ENCODE measurements around the gene SZT2. TPM values are rescaled to one million over a fixed set of nuclear protein-coding genes. Genes with fewer than 3 reads are reported as not detected.

The SZT2 gene
- total RNA-seq, 2 donors from 2014 or later, result 34.8 to 50.5 TPM

DNA sequence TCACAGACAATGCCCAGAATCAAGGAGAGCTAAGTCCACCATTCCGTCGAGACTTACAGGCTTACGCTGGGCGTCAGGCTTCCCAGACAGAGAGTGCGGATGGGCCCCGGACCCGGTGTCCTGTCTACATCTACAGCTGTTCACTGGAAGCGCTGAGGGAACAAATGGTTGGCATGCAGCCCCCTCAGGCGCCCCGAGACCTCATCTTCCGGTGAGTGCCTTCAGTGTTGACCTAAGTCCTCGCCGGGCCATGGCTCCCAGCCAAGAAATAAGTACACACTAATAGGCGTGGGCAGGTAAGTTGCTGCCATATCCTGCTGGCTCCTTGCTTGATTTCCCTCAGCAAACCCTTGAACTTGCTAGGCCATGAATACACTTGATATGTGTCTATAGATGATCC is 37.8 kb downstream of the SZT2 start:
- H3K36me3 ChIP-seq, result peaks cover 60% of the 10 kb centered on the region
- no peaks in the 10 kb centered on the region for H3K4me1 ChIP-seq
- TF ChIP-seq, protein P1, sequence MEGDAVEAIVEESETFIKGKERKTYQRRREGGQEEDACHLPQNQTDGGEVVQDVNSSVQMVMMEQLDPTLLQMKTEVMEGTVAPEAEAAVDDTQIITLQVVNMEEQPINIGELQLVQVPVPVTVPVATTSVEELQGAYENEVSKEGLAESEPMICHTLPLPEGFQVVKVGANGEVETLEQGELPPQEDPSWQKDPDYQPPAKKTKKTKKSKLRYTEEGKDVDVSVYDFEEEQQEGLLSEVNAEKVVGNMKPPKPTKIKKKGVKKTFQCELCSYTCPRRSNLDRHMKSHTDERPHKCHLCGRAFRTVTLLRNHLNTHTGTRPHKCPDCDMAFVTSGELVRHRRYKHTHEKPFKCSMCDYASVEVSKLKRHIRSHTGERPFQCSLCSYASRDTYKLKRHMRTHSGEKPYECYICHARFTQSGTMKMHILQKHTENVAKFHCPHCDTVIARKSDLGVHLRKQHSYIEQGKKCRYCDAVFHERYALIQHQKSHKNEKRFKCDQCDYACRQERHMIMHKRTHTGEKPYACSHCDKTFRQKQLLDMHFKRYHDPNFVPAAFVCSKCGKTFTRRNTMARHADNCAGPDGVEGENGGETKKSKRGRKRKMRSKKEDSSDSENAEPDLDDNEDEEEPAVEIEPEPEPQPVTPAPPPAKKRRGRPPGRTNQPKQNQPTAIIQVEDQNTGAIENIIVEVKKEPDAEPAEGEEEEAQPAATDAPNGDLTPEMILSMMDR (IDR thresholded peaks at IDR 0.05), result no peak
- DNase-seq, result no peak
- intact Hi-C loops (cut with DNase I), result no loop called here
- H3K4me3 ChIP-seq, result no peak overlapping the region
- no peaks in the 10 kb centered on the region for H3K27me3 ChIP-seq
- no peak overlapping the region for H3K27ac ChIP-seq
- H3K9me3 ChIP-seq, result no peaks in the 10 kb centered on the region
- no peak overlapping the region for H3K9ac ChIP-seq (ENCODE audit: low read depth in 2 of 2, low read length in 2 of 2)

DNA sequence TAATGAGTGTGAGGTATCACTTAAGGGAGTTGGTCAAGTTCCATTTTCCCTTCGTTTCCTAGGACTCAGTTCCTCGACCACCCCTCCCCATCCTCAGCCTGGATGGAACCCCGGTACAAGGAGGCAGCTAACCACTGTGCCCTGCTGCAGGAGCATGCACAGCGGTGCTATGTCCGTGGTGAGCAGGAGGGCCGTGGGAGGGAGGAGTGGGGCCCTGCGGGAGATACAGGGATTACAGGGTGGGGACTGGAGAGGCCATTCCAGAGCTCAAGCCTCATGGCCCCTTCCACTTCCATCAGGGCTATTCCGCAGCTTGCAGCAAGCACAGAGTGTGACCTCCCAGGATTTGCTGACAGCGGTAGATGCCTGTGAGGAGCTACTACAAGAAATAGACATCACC is 38.2 kb downstream of the SZT2 start:
- Histone ChIP-seq H3K4me1 (no peaks in the 10 kb centered on the region), H3K9ac (ENCODE audit: low read depth in 2 of 2, low read length in 2 of 2) (no peak overlapping the region), H3K27ac (no peak overlapping the region), H3K27me3 (no peaks in the 10 kb centered on the region), H3K9me3 (no peaks in the 10 kb centered on the region), H3K4me3 (no peak overlapping the region), H3K36me3 (peaks cover 60% of the 10 kb centered on the region)
- TF ChIP-seq, protein P1 (IDR thresholded peaks at IDR 0.05), result no peak
- intact Hi-C loops (cut with DNase I), result no loop called here
- no peak for DNase-seq

DNA sequence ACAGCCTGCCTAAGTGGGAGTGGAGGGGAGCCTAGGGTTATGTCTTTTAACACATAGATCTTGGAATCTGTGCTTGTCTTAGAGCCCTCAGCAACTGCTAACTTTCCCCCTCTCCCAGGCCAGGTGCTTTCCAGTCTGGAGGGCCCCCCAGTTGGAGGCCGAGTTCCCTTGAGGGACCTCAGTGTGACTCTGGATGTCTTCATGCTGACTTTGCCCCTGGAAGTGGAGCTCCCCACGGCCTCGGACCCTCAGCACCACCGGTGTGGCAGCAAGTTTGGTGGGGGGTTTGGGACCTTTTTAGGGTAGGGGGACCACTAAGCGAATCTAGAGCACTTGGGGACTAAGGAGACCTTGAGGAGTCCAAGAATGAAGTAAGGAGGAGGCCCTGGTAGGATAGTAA is 41.1 kb downstream of the SZT2 start:
- Histone ChIP-seq H3K4me3 (no peak overlapping the region), H3K27ac (no peak overlapping the region), H3K9ac (ENCODE audit: low read depth in 2 of 2, low read length in 2 of 2) (no peak overlapping the region), H3K36me3 (peaks cover 44% of the 10 kb centered on the region), H3K9me3 (no peaks in the 10 kb centered on the region), H3K4me1 (no peaks in the 10 kb centered on the region), H3K27me3 (no peaks in the 10 kb centered on the region)
- no peak for DNase-seq
- TF ChIP-seq, protein P1 (IDR thresholded peaks at IDR 0.05), result no peak
- intact Hi-C loops (cut with DNase I), result no loop called here

DNA sequence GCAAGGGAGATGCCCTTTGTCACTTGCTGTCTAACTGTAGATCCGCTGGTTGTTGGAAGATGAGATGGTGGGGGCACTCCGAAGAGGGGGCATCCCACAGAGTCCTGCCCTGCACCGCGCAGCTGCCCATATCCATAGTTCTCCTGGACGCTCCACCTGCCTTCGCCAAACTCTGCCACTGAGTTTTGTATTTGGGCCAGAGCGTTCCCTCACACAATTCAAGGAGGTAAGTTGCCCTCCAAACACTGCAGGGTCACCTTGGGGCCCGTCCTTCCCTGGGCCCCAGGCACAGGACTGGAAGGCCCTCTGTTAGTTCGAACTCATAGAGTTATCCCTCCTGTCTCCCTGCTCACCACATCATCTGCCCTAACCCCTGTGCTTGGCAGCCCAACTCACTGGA is 42.0 kb downstream of the SZT2 start:
- Histone ChIP-seq H3K9me3 (no peaks in the 10 kb centered on the region), H3K9ac (ENCODE audit: low read depth in 2 of 2, low read length in 2 of 2) (no peak overlapping the region), H3K4me3 (no peak overlapping the region), H3K4me1 (no peaks in the 10 kb centered on the region), H3K27ac (no peak overlapping the region), H3K36me3 (peaks cover 39% of the 10 kb centered on the region), H3K27me3 (no peaks in the 10 kb centered on the region)
- TF ChIP-seq, protein P1 (IDR thresholded peaks at IDR 0.05), result no peak
- intact Hi-C loops (cut with DNase I), result no loop called here
- DNase-seq, result no peak

DNA sequence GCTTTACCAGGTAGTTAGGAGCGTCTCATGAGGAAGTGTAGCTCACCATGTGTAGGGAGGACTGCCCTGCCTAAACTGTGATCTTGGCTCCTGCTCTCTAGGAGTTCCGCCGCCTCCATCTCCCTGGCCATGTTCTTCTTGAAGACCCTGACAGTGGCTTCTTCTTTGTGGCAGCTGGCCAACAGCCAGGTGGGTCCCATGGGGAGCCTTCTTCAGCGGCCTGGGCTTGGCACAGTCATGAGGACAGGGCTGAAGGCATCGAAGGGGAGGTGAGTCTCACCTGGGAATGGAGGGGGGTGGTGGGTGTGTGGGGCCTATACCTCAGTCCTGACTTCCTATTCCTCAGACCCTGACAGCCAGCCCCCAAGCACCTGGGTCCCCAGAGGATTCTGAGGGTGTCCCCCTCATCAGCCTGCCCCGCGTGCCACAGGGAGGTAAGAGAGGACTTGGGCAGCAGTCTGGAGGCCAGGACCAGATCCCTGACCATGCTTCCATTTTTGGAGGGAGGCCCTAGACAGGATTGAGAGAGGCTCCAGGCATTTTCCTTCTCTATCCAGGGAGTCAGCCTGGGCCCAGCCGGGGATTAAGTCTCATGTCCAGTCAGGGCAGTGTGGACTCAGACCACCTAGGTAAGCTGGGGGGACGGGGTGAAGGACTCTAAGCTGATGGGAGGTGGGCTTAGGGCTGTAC is 42.6 kb downstream of the SZT2 start:
- intact Hi-C loops (cut with DNase I), result no loop called here
- Histone ChIP-seq H3K9me3 (no peaks in the 10 kb centered on the region), H3K36me3 (peaks cover 38% of the 10 kb centered on the region), H3K4me3 (no peak overlapping the region), H3K9ac (ENCODE audit: low read depth in 2 of 2, low read length in 2 of 2) (no peak overlapping the region), H3K4me1 (no peaks in the 10 kb centered on the region), H3K27ac (no peak overlapping the region), H3K27me3 (no peaks in the 10 kb centered on the region)
- TF ChIP-seq, protein P1 (IDR thresholded peaks at IDR 0.05), result no peak
- no peak for DNase-seq

Measured in colonic mucosa (tissue), 4 donors.